ENCODE measurements around the gene GCNT4.
"Not testable (repeated sequence)": the region's sequence is repeated elsewhere in the genome, so short reads cannot be mapped to it uniquely, and the experiment has no call there.

Gene GCNT4

GRCh38 chr5:75052192-75053053 lies at the start of gene GCNT4:
Gene GCNT4 (minus strand): TSS chr5:75052558. CDS start chr5:75030037, 22,521 bp downstream.
- DNase-seq: no peak

DNA sequence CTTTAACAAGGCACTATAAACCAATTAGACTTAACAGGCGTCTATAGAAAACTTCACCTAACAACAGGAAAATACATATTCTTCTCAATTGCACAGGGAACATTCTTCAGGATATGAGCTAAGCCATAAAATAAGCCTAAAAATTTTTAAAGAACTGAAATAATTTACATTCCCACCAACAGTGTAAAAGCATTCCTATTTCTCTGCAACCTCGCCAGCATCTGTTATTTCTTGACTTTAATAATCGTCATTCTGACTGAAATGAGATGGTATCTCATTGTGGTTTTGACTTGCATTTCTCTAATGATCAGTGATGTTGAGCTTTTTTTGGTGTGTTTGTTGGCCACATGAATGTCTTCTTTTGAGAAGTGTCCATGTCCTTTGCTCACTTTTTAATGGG lies 43.6 kb upstream of the GCNT4 start:
- DNase-seq: not testable (repeated sequence)

DNA sequence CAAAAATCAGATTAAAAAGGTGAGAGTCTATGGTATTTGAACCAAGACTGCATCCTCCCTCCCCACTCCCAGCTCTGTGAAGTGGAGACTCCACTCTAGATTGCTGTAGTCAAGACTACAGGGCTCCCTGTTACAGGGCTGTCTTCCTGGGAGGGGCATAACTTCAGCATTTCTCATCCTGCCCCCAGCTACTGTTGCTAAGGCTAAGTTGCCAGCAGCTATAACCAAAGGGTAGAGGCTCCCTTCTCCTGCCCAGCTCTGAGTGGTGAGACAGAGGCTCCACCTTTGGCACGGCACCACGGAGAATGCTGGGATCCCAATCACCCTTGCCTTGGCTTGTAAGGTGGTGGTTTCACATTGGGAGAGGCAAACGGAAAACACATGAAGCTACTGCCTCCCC lies 39.2 kb upstream of the GCNT4 start:
- no peak for DNase-seq

DNA sequence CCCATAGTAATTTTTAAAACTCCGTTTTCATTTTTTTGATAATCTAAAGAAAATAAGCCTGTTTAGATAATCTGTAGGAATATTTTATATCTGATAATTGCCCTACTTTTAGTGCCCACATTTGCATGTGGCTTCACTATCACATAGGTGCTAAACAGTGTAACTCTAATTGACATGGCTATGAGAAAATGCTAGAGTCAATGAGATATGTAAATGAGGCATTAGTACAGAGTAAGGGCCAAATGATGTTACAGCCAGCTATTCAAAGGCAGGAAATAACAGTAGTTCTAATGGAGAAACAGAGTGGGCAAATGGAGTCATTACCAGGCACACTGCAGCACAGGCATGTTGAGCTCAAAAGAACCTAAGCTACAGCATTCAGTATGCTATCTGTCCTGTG lies 37.3 kb upstream of the GCNT4 start:
- no peak for DNase-seq

DNA sequence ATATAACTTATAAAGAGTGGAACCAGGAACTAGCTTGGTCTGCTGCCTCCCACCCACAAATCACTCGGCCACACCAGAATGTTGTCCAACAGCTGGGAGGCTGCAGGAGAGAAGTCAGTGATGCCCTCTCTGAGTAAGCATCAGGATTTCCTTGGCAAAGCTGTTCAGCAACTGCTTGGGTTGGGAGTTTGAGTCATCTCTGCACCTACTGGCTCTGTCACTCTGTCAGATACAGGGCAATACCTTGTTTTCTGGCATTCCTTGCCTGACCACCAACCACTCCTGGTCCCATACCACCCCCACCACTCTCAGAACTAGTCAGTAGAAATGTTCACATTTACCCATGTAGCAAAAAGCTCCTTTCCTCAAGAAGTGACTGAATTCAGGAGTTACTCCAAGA lies 36.8 kb upstream of the GCNT4 start:
- DNase-seq: no peak

DNA sequence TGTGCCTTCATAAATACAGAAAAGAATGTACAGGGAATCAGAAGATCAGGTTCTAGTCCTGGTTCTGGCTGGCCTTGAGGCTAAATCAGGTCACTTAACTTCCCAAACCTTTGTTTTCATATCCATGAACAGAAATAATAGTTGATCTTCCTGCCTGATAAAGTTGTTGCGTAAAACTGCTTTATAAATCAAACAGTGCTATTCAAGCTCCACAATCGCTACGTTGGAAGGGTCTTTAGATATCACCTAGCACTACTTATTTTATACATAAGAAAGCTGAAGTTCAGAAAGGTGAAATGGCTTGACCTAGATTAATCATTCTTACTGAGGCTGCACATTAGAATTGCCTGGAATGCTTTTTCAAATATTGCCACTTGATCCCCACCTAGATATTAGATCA lies 36.3 kb upstream of the GCNT4 start:
- DNase-seq: no peak

DNA sequence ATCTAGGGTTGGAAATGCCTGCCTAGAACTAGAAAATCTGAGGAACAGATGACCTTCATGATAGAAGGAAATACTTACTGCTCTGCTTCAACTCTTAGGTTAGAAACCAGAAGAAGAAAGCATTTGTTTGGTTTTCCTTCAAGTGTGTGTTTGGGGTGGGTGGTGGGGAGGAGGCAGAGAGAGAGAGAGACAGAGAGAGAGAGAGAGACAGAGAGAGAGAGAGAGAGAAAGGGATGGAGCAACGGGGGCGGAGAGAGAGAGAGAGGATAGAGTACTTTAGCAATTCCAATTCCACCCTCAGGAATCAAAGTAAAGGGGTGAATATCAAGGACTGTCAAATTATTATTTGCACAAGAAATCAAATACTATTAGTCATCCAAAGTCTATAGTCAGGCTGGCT lies 29.2 kb upstream of the GCNT4 start:
- DNase-seq: no peak

GRCh38 chr5:75079346-75079745 lies 27.0 kb upstream of the GCNT4 start:
- not testable (repeated sequence) for DNase-seq

- DNase-seq: no peak
Observed at GRCh38 chr5:75078027-75078426, 25.7 kb upstream of the GCNT4 start.

DNA sequence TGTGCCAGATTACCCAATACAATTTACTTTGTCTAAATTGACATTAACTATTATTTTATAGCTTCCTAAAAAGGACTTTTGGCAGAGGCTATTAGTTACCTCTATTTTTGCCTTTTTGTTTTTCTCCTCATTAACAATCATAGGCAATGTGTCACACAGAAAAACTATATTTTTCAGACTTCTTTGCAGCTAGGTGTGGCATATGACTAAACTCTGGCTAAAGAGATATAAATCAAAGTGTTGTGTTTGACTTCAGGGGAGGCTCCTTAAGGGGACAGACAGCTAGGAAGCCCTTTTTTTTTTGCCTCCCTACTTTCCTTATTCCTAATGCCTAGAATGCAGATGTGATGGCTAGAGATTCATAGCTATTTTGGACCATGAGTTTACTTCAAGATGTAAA lies 19.7 kb upstream of the GCNT4 start:
- DNase-seq: no peak

GRCh38 chr5:75071100-75071499 lies 18.7 kb upstream of the GCNT4 start:
- DNase-seq: no peak

DNA sequence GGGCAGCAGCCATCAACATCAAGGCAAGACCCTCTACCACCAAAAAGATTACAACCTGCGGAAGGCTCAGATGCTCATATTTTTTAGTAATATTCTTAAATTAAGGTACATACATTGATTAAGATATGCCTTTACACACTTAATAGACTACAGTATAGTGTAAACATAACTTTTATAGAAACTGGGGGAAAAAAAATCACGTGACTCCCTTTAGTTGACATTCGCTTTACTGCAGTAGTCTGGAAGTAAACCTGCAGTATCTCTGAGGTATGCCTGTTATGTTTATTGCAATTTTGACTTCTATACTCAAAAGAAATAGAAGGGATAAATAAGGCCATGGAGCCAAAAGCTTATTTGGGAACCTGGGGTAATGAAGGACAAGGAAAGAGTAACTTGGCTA lies 15.1 kb upstream of the GCNT4 start:
- DNase-seq: no peak

DNA sequence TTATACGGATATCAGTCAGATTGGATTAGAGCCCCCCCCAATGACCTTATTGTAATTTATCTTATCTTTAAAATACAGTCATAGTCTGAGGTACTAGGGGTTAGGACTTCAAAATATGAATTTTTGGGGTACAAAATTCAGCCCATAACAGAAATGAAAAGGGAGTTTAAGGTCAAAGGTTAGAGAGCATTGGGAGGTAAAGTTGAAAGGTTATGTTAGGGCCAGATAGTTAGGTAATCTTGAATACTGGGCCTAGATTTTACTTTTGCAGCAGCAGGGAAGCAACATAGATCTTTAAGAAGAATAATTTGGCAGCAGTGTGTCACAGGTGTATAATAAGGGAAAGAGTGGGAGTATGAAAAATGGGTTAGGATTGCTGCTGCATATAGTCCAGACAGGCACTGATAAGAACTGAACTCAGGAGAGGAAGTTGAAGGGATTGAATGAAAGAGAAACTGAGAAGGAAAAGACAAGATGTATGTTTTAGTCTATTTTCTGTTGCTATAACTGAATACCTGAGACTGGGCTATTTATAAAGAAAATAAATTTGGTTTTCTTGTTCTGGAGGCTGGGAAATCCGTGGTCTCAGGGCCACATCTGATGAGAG lies 10.7 kb upstream of the GCNT4 start:
- DNase-seq: no peak

- no peak for DNase-seq
Observed at GRCh38 chr5:75059912-75060545, 7.7 kb upstream of the GCNT4 start.

DNA sequence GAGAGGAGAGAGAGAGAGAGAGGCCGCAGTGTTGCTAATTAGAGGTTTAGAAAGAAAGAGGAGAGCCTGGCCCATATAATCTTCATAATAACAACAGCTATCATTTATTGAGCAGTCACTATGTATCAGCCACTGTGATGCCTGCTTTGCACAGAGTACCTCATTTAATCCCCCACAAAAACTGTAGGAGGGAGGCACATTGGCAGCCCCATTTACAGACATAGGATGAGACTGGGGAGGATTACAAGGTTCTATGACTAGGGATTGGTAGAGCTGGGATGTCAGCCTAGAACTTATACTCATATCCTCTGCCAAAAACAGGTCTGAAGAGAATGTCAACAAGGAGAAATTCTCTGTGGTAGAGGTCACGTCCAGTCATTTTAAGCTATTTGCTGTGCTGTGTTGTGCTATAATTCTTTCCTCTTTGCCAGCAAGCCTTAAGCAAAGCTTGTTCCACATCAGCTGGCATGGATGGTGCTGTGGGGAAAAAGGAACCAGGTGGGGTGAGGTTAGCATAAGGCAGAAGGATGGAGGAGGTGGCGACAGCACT lies 6.7 kb upstream of the GCNT4 start:
- no peak for DNase-seq

DNA sequence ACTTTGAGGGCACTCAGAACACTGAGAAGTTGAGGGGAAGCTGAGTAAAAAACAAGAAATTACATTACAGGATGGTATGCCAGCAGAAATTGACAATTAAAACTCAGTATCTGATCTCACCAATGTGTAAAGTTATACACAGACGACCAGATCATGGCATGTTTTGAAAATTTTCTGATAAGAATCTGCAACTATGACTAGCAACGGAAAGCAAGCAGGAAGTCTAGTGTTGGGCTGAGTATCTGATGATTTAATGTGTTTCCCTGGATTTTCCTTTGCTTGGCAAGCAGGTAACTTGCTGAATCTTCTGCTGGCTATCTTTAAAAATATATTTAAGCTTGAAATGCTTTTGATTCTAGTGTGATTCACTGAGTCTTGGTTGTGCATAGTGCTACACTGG lies 5.2 kb upstream of the GCNT4 start:
- no peak for DNase-seq

- no peak for DNase-seq
Observed at GRCh38 chr5:75055727-75056144, 3.4 kb upstream of the GCNT4 start.

DNA sequence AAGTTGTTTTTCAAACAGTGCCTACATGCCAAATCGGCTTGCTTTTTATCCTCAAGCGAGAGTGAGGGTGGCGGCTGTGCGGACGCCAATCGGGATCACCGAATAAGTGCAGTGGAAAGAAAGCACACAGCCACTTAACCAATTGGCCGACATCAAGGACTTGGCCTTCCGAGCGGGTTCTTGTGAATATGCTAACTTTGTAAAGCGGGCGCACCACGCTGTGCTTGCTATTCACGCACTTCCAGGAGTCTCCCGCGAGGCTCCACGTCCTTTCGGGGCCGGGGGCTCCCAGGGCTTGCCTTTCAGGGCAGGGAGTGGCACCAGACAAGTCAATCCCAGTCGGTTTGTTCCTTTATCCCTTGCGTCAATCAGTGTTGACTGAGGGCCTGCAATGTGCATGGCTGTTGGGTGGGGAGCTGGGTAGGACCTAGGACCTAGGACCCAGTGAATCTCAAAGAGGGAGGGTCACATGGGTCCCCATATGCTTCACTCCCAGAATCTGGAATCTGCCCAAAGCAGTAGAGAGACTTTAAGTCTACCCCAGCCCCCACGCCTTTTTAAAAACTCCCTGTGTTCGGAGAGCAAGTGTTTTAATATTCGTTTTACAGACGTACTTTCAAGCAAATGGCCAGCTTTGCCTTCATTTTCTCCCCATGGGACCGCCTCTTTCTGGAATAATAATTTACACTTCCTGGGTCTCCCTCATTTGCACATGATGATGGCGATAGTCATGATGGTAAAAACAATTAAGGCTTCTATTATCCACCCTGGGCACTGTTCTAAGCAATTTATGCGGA lies 2.0 kb upstream of the GCNT4 start:
- DNase-seq: no peak

- no peak for DNase-seq
Observed at GRCh38 chr5:75053304-75054133, 1.2 kb upstream of the GCNT4 start.

DNA sequence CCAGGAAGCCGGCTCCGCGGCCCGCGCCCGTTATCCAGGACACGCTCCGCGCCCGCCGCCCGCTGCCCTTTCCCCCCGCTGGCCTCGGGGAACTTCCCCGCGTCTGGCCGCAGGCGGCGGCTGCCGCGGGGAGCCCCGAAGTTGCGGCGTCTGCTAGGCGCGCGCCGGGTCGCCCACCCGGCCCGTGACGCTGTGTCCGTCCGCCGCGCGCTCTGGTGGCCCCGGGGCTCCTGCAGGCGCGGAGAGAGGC lies 621 bp upstream of the GCNT4 start:
- no peak for DNase-seq

- no peak for DNase-seq
Observed at GRCh38 chr5:75051217-75051751, 1.1 kb downstream of the GCNT4 start.

DNA sequence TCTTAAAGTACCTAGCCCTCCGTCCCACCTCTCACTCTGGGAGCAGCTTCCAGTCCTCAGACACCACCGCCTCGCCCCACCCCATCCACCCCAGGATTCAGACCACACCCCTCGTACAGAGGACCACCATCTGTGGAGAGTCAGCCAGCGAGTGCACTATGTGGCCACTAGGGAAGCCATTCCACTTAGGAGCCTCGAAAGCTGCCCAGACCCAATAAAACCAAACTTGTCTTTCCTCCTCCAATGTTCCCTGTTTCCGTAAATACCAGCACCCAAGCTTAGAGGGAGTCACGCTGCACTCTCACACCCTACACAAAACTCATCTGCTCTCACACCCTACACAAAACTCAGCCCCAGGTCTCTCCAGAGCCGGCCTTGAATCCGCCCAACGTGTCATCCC lies 1.9 kb downstream of the GCNT4 start:
- no peak for DNase-seq

Measured in NCI-H1436 (cell line).